A673 (cell line): ENCODE measurements around the gene GNG3. TPM values are rescaled to one million over a fixed set of nuclear protein-coding genes. Genes with fewer than 3 reads are reported as not detected.
"Not testable (repeated sequence)": the region's sequence is repeated elsewhere in the genome, so short reads cannot be mapped to it uniquely, and the experiment has no call there.

Experiments
- BruUV-seq: library from RNA; stranded (reverse); fragments of 400-500 nt; replicated peaks from 2 replicates; lab custom pipeline; 2021; lab: Mats Ljungman, UMichigan
- CTCF ChIA-PET: fragments of 300-600 bp; sonication (Branson Sonifier 250); formaldehyde crosslinking; loops from one replicate; lab custom pipeline; 2022; ENCODE audit warnings: antibody characterized with exemption; lab: Charles Lee
- POLR2A ChIA-PET: fragments of 300-600 bp; sonication (Branson Sonifier 250); formaldehyde crosslinking; loops from one replicate; lab custom pipeline; 2022; ENCODE audit warnings: antibody characterized with exemption; ENCODE audit not compliant: low non-redundant PET; lab: Charles Lee
- DNase-seq: peaks from one replicate; pipeline ENCODE4 v3.0.0-alpha.2; 2015; ENCODE audit warnings: low spot score
- H3K27ac ChIP-seq: fragments of 200-600 bp; sonication (generic); 2 replicates; pipeline ENCODE4 v1.5.1; 2016; ENCODE audit warnings: mixed run types, low read depth, mild to moderate bottlenecking, mixed read lengths, antibody characterized with exemption, low read length; ENCODE audit not compliant: poor library complexity, severe bottlenecking
- H3K27me3 ChIP-seq: fragments of 200-600 bp; sonication (generic); replicated peaks from 2 replicates; pipeline ENCODE4 v1.6.1; 2017; ENCODE audit warnings: mixed run types, low read depth, mild to moderate bottlenecking, mixed read lengths, antibody characterized with exemption, low read length; ENCODE audit not compliant: insufficient read depth, poor library complexity
- H3K36me3 ChIP-seq: fragments of 200-600 bp; sonication (generic); 2 replicates; pipeline ENCODE4 v1.6.1; 2016; ENCODE audit warnings: mixed run types, mild to moderate bottlenecking, mixed read lengths, antibody characterized with exemption, low read length; ENCODE audit not compliant: insufficient read depth, poor library complexity, severe bottlenecking
- H3K4me1 ChIP-seq: fragments of 200-600 bp; sonication (generic); 2 replicates; pipeline ENCODE4 v1.6.1; 2017; ENCODE audit warnings: mixed run types, mild to moderate bottlenecking, mixed read lengths, antibody characterized with exemption, low read length; ENCODE audit not compliant: insufficient read depth, poor library complexity, severe bottlenecking
- H3K4me3 ChIP-seq: fragments of 200-600 bp; sonication (generic); 2 replicates; pipeline ENCODE4 v1.5.1; 2016; ENCODE audit warnings: low read depth, mixed run types, mild to moderate bottlenecking, mixed read lengths, low read length; ENCODE audit not compliant: poor library complexity, severe bottlenecking
- H3K9me3 ChIP-seq: fragments of 200-600 bp; sonication (generic); 2 replicates; pipeline ENCODE4 v1.6.1; 2016; ENCODE audit warnings: mixed run types, low read depth, mild to moderate bottlenecking, mixed read lengths, antibody characterized with exemption, low read length; ENCODE audit not compliant: poor library complexity, severe bottlenecking
- CTCF ChIP-seq: fragments of 300-800, 200-600 bp; sonication (generic); conservative IDR thresholded peaks from 2 replicates; pipeline ENCODE4 v1.5.1; 2017; ENCODE audit warnings: low read depth, mild to moderate bottlenecking, antibody characterized with exemption, low read length, moderate library complexity, mixed read lengths
- EZH2 ChIP-seq: fragments of 200-600 bp; sonication (generic); IDR thresholded peaks from 2 replicates; pipeline ENCODE4 v1.6.1; 2017; ENCODE audit warnings: borderline replicate concordance, low read depth, mild to moderate bottlenecking, mixed read lengths, antibody characterized with exemption, low read length; ENCODE audit not compliant: poor library complexity, severe bottlenecking
- intact Hi-C: fragments of 100-400 bp; cut with micrococcal nuclease; formaldehyde crosslinking; loops from one replicate; pipeline ENCODE4 v1.10.0; 2022; ENCODE audit not compliant: unreplicated experiment
- total RNA-seq: library from RNA; stranded (reverse); gene quantifications from 2 replicates; pipeline ENCODE4 v1.2.3, GENCODE V29; 2021

The GNG3 gene
- total RNA-seq, 1 experiment from 2014 or later, result 0.45 TPM

- no TSS peak for BruUV-seq
- H3K36me3 ChIP-seq, result peaks cover 57% of the 10 kb centered on the region
- no peak for DNase-seq
- H3K27ac ChIP-seq, result no peak overlapping the region
- TF ChIP-seq EZH2 (no peak), CTCF (no peak)
- no peaks in the 10 kb centered on the region for H3K9me3 ChIP-seq
- no peaks in the 10 kb centered on the region for H3K27me3 ChIP-seq
- ChIA-PET POLR2A (interaction anchor here (0.6 kb wide), 1 partner anchor 155 kb away, joined by 3 read pairs; no protein-coding TSS in a partner anchor), CTCF (interaction anchor here (0.7 kb wide), 1 partner anchor 9 kb away, joined by 3 read pairs; the partner anchor contains the start of gene TTC9C)
- intact Hi-C loops, result no loop called here
- H3K4me1 ChIP-seq, result no peaks in the 10 kb centered on the region
- no peak overlapping the region for H3K4me3 ChIP-seq
Measured at GRCh38 chr11:62737196-62737595, 29.7 kb downstream of the GNG3 start.

- no peak for DNase-seq
- H3K9me3 ChIP-seq, result no peaks in the 10 kb centered on the region
- no peaks in the 10 kb centered on the region for H3K4me1 ChIP-seq
- H3K4me3 ChIP-seq, result no peak overlapping the region
- peaks cover 1% of the 10 kb centered on the region for H3K36me3 ChIP-seq
- no peak overlapping the region for H3K27ac ChIP-seq
- no TSS peak for BruUV-seq
- ChIA-PET CTCF (no interaction called here), POLR2A (interaction anchor here (0.6 kb wide), 1 partner anchor 138 kb away, joined by 3 read pairs; no protein-coding TSS in a partner anchor)
- no peaks in the 10 kb centered on the region for H3K27me3 ChIP-seq
- intact Hi-C loops, result no loop called here
- no peak for TF ChIP-seq CTCF
- TF ChIP-seq EZH2, result no peak
Measured at GRCh38 chr11:62747475-62748160, 40.1 kb downstream of the GNG3 start.

GRCh38 chr11:62749931-62750330, 42.5 kb downstream of the GNG3 start:
- H3K27ac ChIP-seq, H3K9me3 ChIP-seq, H3K36me3 ChIP-seq, BruUV-seq, H3K27me3 ChIP-seq, H3K4me3 ChIP-seq, H3K4me1 ChIP-seq, intact Hi-C loops, POLR2A ChIA-PET, DNase-seq: not testable (repeated sequence)
- CTCF ChIA-PET, result interaction anchor here (0.7 kb wide), 1 partner anchor 242 kb away, joined by 10 read pairs; no protein-coding TSS in a partner anchor
